NCI-H1048 (cell line): ENCODE data around the gene DLX6.

Experiments used
- DNase-seq: peaks from one replicate; lab custom pipeline; 2025; lab: John Stamatoyannopoulos, UW

DLX6 gene

DNA sequence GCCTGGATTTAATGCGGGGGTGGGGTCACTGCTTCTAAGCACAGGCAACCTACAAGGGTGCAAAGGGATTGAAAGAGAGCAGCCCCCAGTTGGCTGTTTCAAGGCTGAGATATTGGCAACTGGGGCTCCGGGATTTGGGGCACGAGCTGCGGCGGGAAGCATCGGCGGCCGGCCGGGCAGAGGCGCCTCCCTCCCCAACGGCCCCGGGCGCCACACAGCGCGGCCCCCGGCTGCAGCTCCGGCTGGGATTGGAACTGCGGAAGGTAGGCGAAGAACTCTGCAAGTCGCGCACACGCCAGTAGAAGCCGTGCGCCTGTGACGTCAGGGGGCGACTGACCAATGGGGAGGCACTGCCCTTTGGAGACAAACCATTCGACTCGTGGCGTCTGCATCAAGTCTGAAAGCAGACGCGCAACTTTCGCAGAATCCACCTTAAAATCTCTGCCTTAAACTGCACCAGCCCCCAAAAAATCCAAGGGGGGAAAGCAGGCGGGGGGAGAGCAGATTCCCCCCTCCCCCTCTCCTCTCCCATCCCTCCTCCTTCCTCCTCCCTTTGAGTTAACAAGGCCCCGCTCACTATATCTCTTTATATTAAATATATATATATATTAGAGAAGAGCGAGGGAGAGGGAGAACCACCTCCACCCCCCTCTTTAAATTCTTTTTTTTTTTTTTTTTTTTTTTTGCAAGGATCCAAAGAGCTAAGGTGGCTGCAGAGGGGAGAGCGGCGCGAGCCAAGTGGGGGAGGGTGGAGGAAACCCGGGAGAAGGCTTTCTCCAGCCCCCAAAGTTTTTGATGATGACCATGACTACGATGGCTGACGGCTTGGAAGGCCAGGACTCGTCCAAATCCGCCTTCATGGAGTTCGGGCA is at the start of gene DLX6:
DLX6 (plus strand) TSS at position 371 of the 872 bp plus-strand sequence; CDS start at position 796, 425 bp downstream.
- peak; percentile 83 for DNase-seq

DNA sequence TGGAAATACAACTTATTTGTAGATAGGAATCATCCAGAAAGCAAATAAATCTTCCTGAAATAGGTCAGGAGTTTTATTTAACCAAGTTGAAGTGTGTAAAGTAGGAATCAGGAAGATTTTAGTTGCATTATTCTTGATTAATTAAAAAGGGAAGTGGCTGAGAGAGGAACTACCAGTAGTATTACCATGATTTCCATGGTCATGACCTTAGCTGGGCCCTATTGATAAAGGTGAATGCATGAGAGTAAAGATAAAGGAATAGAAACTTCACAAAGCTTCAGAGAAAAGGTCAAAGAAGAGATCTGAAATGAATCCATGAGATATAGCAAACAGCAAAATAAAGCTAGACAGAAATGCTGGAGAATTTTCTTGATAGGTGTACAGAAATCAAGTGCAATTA is 46.2 kb upstream of the DLX6 start:
- no peak for DNase-seq

DNA sequence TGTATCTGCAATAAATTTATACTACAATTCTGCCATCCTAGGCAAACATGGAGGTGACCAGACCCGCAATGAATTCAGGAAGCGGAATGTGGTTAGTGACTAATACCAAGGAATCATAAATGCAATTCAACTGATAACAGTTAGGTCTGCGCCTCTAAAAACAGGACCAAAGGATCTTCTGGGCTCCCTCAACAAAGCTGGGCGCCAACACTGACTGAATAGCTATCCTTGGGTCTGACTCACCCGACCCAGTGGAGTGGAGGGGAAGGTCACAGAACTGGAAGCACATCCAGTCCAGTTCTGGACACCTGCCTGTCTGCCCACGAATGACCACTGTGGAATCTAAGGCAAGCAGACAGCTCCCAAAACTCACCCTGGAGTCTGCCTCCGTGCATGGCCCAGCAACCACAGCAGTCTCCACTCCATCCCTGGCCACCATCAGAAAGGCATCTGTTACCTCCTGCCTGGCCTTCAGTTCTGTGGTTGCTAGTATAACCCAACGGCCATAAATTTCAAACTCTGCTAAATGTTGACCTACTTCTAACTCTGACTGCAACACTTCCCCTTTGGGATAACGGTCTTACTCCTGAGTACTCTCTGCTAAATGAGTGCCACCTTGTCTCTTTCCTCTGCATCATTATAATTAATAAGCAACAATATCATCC is 43.0 kb upstream of the DLX6 start:
- no peak for DNase-seq

DNA sequence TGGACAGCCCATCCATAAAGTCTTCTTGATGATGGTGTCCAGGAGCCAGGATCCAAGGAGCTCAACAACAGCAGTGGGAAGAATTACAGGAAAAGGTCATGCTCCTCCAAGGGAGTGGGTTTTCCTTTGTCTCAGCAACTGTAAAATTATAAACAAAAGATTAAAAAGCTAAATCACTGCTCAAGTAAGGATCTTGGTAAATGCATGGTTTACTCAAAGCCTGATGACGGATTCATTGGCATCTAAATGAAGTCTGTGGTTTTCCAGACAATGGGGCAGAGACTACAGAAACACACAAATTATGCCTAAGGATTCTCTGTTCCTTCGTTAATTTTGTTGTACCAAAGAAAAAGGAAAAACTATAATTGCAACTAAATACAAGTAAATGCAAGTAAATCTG is 36.4 kb upstream of the DLX6 start:
- no peak for DNase-seq

DNA sequence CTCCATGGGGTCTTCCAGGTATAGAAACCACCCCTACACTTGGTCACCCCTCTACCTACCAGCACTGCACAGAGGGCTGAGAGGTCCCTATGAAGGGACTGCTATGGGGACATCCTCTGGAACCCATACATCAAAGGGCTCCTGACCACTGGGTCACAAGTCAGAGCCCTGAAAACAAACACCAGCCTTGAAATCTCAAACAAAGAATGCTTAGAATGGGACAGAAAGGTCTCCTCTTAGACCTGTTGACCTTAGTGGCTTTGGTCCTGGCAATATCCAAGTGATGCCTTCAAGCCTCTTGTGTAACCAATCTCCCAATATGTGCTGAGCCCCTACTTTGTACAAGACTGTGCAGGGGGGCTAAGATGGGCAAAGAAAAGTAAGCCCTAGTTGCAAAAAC is 34.6 kb upstream of the DLX6 start:
- no peak for DNase-seq

DNA sequence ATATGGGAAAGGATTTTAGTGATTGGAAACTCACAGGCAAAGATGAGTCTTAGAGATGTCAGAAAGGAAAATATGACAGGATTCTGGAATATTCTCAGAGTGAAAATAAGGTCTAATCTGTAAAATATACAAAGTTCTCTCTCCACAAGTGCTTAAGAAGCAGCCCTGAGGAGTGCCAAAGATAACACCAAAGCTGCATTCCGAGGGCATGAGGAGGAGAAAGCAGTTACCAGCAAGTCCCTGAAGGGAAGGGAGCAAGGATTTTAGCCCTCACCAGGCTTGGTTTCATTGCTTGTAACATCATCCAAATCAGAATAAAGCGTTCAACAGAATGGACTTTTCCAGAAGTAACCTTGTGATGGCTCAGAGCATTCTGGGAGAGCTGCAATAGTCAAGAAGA is 31.4 kb upstream of the DLX6 start:
- no peak for DNase-seq

DNA sequence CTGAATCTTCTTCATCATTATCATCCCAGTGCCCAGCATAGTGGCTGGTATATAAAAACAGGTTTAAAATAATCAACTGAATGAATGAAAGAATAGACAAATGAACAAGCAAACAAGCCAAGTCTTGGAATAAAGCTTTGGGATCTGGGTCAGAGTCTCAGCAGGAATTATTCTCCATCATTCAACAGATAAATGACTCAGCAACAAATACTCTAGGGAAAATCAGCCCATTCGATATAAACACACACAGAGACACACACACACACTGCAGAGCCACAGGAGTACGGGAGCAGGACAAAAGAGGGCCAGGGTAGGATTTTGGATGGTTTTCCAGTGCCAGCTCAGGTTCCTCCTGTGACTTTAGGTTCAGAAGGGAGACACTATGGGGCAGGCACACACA is 29.2 kb upstream of the DLX6 start:
- no peak for DNase-seq

DNA sequence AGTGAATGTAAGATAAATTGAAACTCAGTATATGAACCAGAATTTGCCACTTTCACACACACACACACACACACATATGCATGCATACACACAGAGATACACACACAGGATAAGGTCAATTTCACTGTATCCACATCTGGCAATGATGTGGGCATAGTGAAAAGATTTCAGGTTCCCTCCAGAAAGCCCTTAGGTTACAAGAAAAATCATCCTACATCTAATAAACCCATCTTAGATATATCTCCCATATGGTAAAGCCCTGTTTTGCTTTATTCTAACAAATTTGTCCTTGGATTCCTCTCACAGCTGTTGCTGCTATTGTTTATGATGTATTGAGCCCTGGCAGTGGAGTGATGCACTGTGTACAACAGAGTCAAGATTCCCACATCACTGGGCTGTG is 27.9 kb upstream of the DLX6 start:
- DNase-seq = no peak

DNA sequence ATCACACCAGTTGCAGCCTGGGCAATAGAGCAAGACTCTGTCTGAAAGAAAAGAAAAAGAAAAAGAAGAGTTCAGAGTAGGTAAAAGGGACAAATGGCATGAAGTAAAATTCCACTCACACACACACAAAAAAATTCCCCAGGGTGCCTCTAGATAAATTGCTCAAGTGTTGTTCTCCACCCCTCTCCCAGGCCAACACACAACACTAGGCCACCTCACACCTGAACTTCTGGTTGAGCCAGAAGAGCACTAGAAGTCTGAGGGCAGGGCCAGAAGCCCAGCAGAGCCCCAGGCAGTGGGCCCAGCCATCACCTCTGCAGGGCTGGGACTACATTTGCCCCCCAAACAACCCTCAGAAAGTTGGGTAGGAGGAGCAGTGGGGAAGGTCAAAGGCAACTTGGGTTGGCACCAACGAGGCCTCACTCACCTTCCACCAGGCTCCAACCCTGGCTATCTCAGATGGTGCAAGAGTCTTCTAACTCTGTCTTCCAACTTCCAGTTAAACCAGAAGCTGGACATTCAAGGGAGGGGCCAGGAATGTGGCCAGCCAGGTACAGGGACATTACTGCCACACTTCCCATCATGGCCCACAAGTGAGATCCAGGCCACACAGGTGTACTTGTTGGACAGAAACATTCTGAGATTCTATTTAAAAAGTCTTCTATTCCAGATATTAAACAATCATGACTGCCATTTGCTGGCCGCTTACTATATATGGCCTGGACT is 25.6 kb upstream of the DLX6 start:
- DNase-seq = no peak

DNA sequence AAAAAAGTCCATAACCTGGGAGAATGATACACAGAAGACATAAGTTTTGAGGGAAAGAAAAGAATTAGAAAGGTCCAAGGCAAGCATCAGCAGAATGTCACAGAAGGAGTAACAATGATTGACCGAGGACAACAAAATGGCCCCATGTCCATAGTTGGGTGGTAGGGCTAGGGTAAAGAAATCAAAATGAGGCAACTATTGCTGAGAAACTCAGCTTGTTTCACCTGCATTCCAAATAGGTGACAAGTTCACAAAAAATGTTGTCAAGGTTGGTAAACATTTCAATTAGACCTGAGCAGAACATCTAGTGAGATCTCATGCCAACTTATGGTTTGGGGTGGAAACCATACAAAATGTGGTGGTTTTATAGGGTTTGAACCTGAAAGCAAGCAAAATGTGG is 22.8 kb upstream of the DLX6 start:
- DNase-seq = no peak

DNA sequence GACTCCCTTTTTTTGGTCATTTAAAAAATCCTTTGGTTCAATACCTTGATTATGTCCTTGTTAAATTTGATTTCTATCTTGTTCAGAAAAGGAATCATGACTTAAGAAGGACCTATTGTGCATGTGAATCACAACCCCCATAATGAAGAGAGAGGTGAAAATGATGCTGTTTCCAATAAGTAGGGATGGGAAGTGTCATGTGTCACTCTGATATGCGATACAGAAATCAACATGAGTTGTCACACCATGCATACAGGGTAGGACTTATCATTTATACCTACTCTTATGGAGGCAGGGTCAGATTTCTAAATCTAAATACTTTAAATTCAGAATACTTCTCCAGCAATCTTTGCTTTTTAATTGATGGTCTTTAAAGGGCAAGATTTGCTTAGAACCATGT is 19.4 kb upstream of the DLX6 start:
- DNase-seq = no peak

DNA sequence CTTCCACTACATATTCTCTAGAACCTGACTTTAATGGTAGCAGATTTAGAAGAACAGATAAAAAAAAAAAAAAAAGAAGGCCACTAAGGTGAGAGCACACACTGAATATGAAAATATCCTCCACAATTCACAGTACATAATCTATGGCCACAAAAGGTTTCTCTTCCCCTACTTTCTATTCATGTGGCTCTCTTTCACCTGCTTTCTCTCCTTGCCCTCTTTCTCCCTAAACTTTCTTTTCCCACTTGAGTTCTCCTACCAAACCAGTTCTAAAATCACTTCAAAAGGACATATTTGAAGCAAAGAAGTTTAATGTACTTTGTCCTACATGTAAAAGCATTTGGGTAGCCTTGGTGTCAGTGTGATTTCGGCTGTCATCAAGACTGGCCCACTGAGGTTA is 18.5 kb upstream of the DLX6 start:
- DNase-seq = no peak

DNA sequence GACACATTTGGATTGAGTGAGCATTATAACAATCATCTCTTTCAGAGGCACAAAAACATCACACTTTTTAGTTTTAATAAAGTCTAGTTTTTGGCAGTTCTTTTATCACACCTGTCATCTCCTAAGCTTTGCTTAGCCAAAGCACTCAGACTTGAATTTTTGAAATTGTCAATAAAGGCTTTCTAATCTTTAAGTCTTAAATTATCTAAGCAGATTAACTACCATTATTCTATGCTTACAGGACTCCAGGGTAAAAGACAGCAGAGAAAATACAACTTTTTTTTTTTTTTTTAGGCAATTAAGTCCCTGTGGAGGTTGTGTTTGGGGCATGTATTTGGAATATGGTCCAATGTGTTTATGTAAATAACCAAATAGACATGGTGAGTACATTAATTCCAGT is 17.6 kb upstream of the DLX6 start:
- no peak for DNase-seq

DNA sequence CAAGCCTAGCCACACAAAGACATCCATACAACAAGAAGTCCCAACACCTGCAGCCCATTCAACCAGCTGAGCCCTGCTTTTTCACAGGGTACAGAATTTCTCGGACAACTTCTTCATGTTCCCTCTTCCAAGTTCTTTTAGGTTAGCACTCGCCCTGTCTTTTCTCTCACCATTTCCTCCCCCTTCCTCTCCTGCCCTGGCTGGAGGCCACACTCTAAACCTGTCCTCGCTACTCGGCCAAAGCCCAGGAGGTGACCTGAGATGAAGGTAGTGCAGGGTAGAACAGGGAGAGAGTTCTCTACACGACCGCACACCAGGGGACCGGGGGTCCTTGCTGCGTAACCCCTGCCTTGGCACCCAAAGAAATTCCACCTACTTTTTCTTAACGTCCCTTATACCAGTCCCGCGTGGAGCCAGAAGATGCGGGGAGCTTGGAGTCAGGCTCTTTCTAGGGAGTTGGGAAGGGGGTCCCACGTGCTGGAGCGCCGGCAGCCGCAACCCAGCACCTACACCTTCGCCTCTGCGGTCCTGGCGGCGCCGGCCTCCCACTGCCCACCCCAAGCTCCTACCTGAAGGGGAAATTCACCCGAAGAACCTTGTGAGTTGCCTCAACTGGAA is 16.0 kb upstream of the DLX6 start:
- DNase-seq = no peak

DNA sequence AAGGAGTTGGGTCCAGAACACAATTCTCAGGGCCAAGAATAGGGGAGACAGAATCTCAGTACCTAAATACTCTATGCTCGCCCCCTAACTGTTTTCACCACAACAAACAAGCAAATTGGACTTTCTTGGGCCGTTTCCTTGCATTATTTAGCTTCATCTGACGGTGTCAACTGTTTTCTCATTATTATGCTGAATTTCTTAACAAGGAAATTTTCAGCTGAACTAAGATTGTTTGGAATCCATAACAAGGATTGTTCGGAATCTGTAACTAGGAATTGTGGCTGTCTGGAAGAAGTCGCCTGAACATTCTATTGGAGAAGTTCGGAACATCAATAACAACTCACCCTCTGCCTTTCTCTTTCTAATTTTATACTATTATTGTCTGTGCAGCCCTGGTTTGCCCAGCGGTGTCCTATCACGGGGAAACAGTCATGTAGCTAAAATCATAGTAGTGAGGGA is 15.5 kb upstream of the DLX6 start:
- no peak for DNase-seq

DNA sequence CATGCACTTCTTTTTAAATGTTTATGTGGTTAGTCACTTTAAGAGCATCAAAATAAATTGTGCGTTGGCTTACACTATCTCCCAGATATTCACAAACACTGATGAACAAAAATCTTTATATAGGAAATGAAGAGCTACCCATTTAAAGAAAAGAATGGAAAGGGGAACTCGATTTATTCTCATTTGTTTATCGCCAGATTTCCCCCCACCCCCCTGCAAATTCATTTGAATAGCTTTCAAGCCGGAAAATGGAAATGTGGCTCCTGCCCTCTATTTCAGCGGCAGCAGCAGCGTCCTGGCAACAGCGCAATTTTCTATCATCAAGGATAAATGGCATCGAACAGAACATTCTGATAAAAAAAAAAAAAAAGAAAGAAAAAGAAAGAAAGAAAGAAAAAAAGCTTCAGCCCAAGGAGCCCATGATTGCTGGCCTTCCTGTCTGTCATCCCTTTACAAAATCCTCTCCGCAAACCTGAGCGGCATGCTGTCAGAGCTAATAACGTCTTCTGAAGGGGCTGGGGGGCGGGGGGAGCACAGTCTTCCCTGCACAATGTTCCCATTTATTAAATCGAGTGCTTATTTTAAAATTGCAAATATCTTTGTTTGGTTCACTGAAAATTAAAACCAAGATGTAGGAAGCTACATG is 13.7 kb upstream of the DLX6 start:
- DNase-seq = peak; percentile 36

DNA sequence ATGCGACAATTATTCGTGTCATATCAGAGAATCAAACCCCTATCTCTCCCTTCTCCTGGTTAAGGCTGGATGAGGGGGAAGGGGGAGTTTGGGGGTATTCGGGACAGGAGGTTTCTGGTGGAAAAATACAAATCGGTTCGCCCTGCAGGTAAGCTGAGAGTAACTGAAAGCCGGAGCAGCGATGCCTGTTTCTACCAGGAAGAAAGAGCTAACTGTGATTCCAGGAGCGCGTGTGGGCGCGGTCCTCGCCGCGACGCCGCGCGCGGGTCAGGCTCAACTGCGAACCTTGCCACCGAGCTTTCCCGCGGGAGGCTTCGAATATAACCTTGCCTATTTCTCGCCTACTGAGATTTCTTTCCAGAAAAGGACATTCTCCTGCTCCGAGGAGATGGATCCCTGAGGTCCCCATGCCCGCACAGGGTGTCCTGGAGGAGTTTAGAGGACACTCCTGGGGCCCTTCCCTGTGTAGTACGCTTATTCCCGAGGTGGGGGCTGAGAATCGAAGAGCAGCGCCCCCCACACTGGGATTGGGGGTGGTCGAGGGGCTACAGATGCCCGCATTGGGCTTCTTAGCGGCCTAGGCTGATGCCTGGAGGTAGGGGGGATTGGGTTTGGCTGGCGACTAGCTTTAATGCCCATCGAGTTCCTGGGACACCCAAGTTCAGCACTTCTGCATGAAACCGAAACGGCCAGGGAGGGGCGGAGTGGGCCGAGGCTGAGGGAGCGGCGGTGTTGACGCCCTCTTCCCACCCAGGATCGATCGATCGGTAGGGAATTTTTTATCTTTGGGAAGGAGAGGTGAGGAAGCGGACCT is 13.0 kb upstream of the DLX6 start:
- no peak for DNase-seq

DNA sequence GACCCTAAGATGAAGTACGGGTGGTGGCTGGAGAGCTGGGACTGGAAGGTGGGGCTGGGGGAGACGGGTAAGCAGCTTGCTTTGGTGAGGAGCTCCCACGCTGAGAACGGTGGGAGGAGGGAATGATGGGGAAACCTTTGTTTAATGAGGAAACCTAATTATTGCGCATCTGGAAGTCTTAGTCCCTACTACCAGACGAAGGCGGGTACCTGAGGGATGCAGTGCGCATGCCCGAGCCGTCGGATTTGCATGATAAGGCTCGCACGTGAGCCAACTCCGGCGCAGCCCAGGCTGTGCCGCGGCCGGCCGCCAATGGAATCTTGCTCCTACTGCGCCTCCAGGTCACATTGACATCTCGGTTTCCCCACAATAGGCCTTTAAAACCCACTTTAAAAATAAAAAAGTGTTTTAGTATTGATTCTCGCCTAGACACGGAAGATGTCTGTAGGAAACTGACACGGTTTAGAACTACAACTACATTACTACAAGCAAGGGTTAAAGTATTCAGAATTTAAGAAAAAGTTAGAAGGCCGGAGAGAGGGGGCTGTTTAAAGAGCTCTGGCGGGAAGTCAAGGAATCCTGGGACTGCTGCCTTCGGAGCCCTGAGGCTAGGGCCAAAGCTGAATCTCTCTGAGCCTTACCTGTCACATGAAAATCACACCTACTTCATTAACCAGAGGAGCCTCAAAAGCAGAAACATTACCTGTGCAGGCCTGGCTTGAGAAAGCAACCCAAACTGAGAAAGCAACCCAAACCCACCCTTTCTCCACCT is 12.1 kb upstream of the DLX6 start:
- no peak for DNase-seq

DNA sequence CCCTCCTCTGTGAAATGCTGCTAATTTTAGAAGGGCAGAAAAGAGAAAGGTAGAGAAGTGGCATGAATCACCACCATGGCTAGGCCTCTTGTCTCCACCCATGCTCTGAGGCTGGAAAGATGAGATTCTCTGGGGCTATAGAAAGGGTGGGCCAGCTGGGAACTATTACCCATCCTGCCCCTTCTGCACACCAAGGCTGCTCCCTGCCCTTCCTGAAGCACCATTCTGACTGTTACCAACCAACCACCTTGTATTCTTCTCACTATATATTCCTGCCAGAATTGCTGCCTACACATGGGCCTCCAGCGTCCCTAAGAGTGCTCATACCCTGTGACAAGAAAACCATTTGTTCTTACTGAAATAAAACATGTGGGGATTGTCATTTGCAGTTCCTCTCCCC is 11.4 kb upstream of the DLX6 start:
- DNase-seq = no peak

DNA sequence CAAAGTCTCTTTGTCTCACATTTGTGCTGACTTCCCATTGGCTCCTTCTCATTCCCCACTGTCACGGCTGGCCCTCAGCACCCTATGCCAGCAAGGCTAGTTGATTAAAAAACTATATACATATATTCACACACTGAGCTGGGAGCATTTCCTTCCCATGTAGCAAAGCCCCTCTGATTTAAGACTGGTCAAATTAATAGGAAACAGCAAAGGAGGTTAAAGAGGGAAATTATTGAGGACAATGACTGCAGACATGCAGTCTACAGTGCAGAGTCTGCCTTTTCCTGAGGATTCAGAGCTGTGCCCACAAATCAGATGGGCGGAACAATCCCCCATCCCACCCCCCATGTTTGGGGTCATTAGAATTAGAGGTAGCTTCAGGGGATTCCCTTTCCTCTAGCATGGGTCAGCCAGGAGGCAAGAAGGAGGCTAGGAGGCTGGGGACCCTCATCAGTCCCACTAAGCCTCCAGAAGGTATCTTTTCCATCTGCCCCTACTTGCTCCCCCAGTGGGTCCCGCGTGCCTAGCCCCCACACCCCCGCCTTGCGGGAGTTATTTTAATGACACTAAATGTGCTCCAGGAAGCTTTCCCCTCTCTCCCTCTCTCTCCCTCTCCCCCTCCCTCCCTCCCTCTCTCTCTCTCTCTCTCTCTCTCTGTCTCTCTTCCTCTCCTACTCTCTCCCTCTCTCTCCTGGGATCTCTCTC is 9.8 kb upstream of the DLX6 start:
- DNase-seq = no peak
